Lower lobe of right lung (tissue), 2 donors: ENCODE measurements around the gene ZNF532. TPM values are rescaled to one million over a fixed set of nuclear protein-coding genes. Genes with fewer than 3 reads are reported as not detected.

Source experiments
- ATAC-seq, 2 donors: fragments of 200-7000 bp; cut with Tn5 transposase; one replicate each; pipeline ENCODE4 v1.9.1; 2020 to 2022; ENCODE audit warnings: mild to moderate bottlenecking in 2 of 2, moderate library complexity in 2 of 2
- DNase-seq: peaks from one replicate; pipeline ENCODE4 v3.0.0-alpha.2; 2020
- H3K27ac ChIP-seq: fragments of 200-600 bp; one replicate; pipeline ENCODE4 v1.8.0; 2022
- H3K27me3 ChIP-seq: fragments of 200-600 bp; one replicate; pipeline ENCODE4 v1.8.0; 2022; ENCODE audit warnings: low read depth
- H3K36me3 ChIP-seq: fragments of 200-600 bp; one replicate; pipeline ENCODE4 v1.8.0; 2022; ENCODE audit warnings: mild to moderate bottlenecking
- H3K4me1 ChIP-seq: fragments of 200-600 bp; one replicate; pipeline ENCODE4 v1.8.0; 2022
- H3K4me3 ChIP-seq: fragments of 200-600 bp; one replicate; pipeline ENCODE4 v1.8.0; 2022; ENCODE audit warnings: mild to moderate bottlenecking
- H3K9me3 ChIP-seq: fragments of 200-600 bp; one replicate; pipeline ENCODE4 v1.8.0; 2022
- CTCF ChIP-seq: fragments of 200-600 bp; IDR thresholded peaks from one replicate; pipeline ENCODE4 v1.8.0; 2022; ENCODE audit warnings: antibody characterized with exemption, mild to moderate bottlenecking
- intact Hi-C: fragments of 100-400 bp; cut with DNase I; formaldehyde crosslinking; loops from one replicate; pipeline ENCODE4 v1.11.0; 2022
- total RNA-seq: library from RNA; stranded (reverse); fragmentation: NEBNext Ultra II Directional; extraction: Animal tissue kit (Norgen Biotek cat#: 25700); gene quantifications from one replicate; pipeline ENCODE4 v1.2.1, GENCODE V29; 2021
- donor health status: DM: no; HTN: yes; CAD: no; lungs with severe emphysema.

Gene ZNF532
- total RNA-seq, 1 donor from 2014 or later = 54.0 TPM

GRCh38 chr18:58934933-58935577, 70.4 kb downstream of the ZNF532 start:
- no peaks in the 10 kb centered on the region for H3K27me3 ChIP-seq
- no peak for ATAC-seq
- intact Hi-C loops = no loop called here

GRCh38 chr18:58937071-58937886, 72.6 kb downstream of the ZNF532 start:
- no peak for TF ChIP-seq CTCF
- Histone ChIP-seq H3K27me3 (no peaks in the 10 kb centered on the region), H3K4me3 (no peak overlapping the region), H3K9me3 (no peaks in the 10 kb centered on the region), H3K36me3 (peaks cover 20% of the 10 kb centered on the region), H3K27ac (peak overlapping the region; percentile 2), H3K4me1 (peaks cover 13% of the 10 kb centered on the region)
- DNase-seq = no peak
- intact Hi-C loops = no loop called here
- no peak for ATAC-seq

More at GRCh38 chr18:58934933-58935577, 70.4 kb downstream of the ZNF532 start:
- Histone ChIP-seq H3K36me3 (peaks cover 14% of the 10 kb centered on the region), H3K9me3 (no peaks in the 10 kb centered on the region), H3K4me1 (peaks cover 13% of the 10 kb centered on the region), H3K27ac (no peak overlapping the region), H3K4me3 (no peak overlapping the region)
- no peak for TF ChIP-seq CTCF
- DNase-seq = no peak

GRCh38 chr18:58937887-58938267, 73.2 kb downstream of the ZNF532 start:
- no peak for DNase-seq
- Histone ChIP-seq H3K36me3 (peaks cover 20% of the 10 kb centered on the region), H3K9me3 (no peaks in the 10 kb centered on the region), H3K4me3 (no peak overlapping the region), H3K4me1 (peaks cover 13% of the 10 kb centered on the region), H3K27me3 (no peaks in the 10 kb centered on the region), H3K27ac (peak overlapping the region; percentile 2)
- TF ChIP-seq CTCF = no peak
- no peak for ATAC-seq
- intact Hi-C loops = no loop called here

GRCh38 chr18:58941426-58942099, 76.9 kb downstream of the ZNF532 start:
- Histone ChIP-seq H3K36me3 (peaks cover 27% of the 10 kb centered on the region), H3K9me3 (no peaks in the 10 kb centered on the region), H3K4me3 (no peak overlapping the region), H3K4me1 (peaks cover 13% of the 10 kb centered on the region), H3K27ac (no peak overlapping the region), H3K27me3 (no peaks in the 10 kb centered on the region)
- ATAC-seq = no peak
- DNase-seq = no peak
- TF ChIP-seq CTCF = no peak
- intact Hi-C loops = no loop called here

GRCh38 chr18:58943896-58944295, 79.2 kb downstream of the ZNF532 start:
- ATAC-seq (no peak), DNase-seq (no peak)
- TF ChIP-seq CTCF = no peak
- Histone ChIP-seq H3K36me3 (peaks cover 47% of the 10 kb centered on the region), H3K27me3 (no peaks in the 10 kb centered on the region), H3K27ac (no peak overlapping the region), H3K9me3 (no peaks in the 10 kb centered on the region), H3K4me3 (no peak overlapping the region), H3K4me1 (no peaks in the 10 kb centered on the region)
- intact Hi-C loops = no loop called here
